ENCODE measurements around the gene C2orf72.

Gene C2orf72

DNA sequence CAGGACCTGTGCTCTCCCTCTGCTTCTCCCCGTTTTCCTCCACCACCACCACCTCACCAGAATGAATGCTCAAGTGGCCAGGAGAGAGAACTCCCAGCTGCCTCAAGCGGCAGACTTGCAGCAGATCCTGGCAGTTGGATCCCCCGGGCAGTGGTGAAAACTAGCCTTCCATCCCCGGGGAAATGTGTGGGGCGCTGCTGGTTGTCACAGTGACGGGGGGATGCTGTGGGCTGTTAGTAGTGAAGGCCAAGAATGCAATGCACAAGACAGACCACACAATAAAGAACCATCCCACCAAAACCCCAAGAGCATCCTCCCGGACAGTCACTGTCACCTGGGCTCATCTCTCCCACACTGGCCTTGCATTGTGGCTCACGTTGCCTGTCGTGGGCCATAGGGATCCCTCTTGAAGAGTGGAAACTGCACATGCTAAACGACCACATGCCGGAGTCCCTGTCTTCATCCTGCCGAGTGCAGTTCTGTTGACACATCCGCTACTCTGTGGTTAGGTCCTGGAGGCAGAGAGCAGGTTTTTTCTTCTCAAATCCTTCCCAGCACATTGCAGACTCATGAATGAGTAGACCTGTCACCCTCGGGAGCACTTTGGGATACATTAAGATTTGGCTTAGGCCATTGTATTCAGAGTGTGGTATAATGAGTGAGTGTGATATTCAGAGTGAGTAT, 27.9 kb upstream of the C2orf72 start:
- Histone ChIP-seq H3K79me2 (ENCODE audit: insufficient read depth, low read length) (no peaks in the 10 kb centered on the region), H3K9me2 (replicated peaks; ENCODE audit: low read depth, low read length) (no peaks in the 10 kb centered on the region), H3K27me3 (ENCODE audit: insufficient read depth, low read length, poor library complexity, severe bottlenecking) (no peaks in the 10 kb centered on the region), H2AFZ (ENCODE audit: low read length) (no peak overlapping the region), H3K36me3 (ENCODE audit: insufficient read depth, low read length) (no peaks in the 10 kb centered on the region), H3K4me3 (ENCODE audit: low read length, poor library complexity, severe bottlenecking) (no peak overlapping the region), H3K9ac (ENCODE audit: low read depth, low read length, poor library complexity, severe bottlenecking) (no peak overlapping the region), H3K4me2 (ENCODE audit: low read depth, low read length, poor library complexity, severe bottlenecking) (no peak overlapping the region), H3F3A (ENCODE audit: low read depth) (no peaks in the 10 kb centered on the region), H3K4me1 (ENCODE audit: insufficient read depth, low read length, poor library complexity, severe bottlenecking) (no peaks in the 10 kb centered on the region), H4K20me1 (ENCODE audit: insufficient read depth, low read length, poor library complexity, severe bottlenecking) (no peaks in the 10 kb centered on the region), H3K9me3 (ENCODE audit: insufficient read depth, low read depth, low read length) (no peaks in the 10 kb centered on the region)
- TF ChIP-seq EZH2phosphoT487 (IDR thresholded peaks at IDR 0.05; ENCODE audit: borderline replicate concordance), result no peak
- TF ChIP-seq, protein P1, sequence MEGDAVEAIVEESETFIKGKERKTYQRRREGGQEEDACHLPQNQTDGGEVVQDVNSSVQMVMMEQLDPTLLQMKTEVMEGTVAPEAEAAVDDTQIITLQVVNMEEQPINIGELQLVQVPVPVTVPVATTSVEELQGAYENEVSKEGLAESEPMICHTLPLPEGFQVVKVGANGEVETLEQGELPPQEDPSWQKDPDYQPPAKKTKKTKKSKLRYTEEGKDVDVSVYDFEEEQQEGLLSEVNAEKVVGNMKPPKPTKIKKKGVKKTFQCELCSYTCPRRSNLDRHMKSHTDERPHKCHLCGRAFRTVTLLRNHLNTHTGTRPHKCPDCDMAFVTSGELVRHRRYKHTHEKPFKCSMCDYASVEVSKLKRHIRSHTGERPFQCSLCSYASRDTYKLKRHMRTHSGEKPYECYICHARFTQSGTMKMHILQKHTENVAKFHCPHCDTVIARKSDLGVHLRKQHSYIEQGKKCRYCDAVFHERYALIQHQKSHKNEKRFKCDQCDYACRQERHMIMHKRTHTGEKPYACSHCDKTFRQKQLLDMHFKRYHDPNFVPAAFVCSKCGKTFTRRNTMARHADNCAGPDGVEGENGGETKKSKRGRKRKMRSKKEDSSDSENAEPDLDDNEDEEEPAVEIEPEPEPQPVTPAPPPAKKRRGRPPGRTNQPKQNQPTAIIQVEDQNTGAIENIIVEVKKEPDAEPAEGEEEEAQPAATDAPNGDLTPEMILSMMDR (conservative IDR thresholded peaks at IDR 0.05; ENCODE audit: low read length), result no peak

DNA sequence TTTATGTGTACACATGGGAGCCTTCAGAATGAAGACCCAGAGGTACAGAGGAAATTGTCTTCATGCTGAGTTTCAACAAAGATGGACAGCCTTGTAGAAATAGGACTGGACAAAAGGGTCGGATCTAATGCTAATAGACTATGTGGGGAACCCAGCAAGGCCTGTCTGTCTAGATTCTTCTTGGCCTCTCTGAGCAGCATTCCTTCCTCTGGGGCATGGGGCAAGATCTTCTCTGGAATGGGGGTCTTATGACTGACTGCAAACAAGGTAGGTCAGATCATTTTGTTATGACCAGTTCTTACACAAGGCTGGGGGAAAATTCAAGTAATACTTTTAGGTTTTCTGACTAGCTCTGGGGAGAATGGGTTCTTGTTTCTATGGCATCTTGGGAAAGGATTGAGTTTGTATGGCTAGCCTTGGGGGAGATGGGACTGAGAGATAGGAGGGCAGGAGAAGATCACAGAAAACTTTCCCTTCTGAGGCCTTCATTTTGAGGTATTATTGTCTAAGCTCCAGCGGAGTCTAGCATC, 27.1 kb upstream of the C2orf72 start:
- Histone ChIP-seq H3K4me3 (ENCODE audit: low read length, poor library complexity, severe bottlenecking) (no peak overlapping the region), H3K9me3 (ENCODE audit: insufficient read depth, low read depth, low read length) (no peaks in the 10 kb centered on the region), H4K20me1 (ENCODE audit: insufficient read depth, low read length, poor library complexity, severe bottlenecking) (no peaks in the 10 kb centered on the region), H3K79me2 (ENCODE audit: insufficient read depth, low read length) (no peaks in the 10 kb centered on the region), H3K4me2 (ENCODE audit: low read depth, low read length, poor library complexity, severe bottlenecking) (no peak overlapping the region), H2AFZ (ENCODE audit: low read length) (no peak overlapping the region), H3F3A (ENCODE audit: low read depth) (no peaks in the 10 kb centered on the region), H3K9ac (ENCODE audit: low read depth, low read length, poor library complexity, severe bottlenecking) (no peak overlapping the region), H3K4me1 (ENCODE audit: insufficient read depth, low read length, poor library complexity, severe bottlenecking) (no peaks in the 10 kb centered on the region), H3K9me2 (replicated peaks; ENCODE audit: low read depth, low read length) (no peaks in the 10 kb centered on the region), H3K36me3 (ENCODE audit: insufficient read depth, low read length) (no peaks in the 10 kb centered on the region), H3K27me3 (ENCODE audit: insufficient read depth, low read length, poor library complexity, severe bottlenecking) (no peaks in the 10 kb centered on the region)
- no peak for TF ChIP-seq EZH2phosphoT487 (IDR thresholded peaks at IDR 0.05; ENCODE audit: borderline replicate concordance)
- TF ChIP-seq, protein P1 (conservative IDR thresholded peaks at IDR 0.05; ENCODE audit: low read length), result no peak

DNA sequence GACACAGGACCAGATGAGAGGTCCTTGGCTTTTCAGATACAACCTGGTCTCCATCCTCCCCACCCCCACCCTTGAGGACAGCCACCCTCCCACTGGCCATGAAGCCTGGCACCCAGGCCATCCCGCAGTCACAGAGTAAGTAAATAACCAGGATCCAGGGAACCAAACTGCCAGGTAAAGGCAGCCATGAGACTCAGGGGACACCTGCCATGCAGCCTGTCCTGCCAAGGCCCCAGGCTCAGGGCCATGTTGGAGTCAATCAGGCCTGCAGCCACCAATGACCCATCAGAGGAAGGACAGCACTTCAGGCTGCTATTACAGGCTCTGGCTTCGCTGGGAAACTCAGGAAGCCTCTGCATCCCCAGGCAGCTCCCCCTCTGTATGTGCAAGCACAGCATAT, 25.8 kb upstream of the C2orf72 start:
- no peak overlapping the region for H3K4me2 ChIP-seq (ENCODE audit: low read depth, low read length, poor library complexity, severe bottlenecking)
- H3K4me3 ChIP-seq (ENCODE audit: low read length, poor library complexity, severe bottlenecking), result no peak overlapping the region
- no peaks in the 10 kb centered on the region for H3K79me2 ChIP-seq (ENCODE audit: insufficient read depth, low read length)
- no peaks in the 10 kb centered on the region for H3K36me3 ChIP-seq (ENCODE audit: insufficient read depth, low read length)
- H4K20me1 ChIP-seq (ENCODE audit: insufficient read depth, low read length, poor library complexity, severe bottlenecking), result no peaks in the 10 kb centered on the region
- no peak overlapping the region for H2AFZ ChIP-seq (ENCODE audit: low read length)
- H3K4me1 ChIP-seq (ENCODE audit: insufficient read depth, low read length, poor library complexity, severe bottlenecking), result no peaks in the 10 kb centered on the region
- H3K9me3 ChIP-seq (ENCODE audit: insufficient read depth, low read depth, low read length), result no peaks in the 10 kb centered on the region
- TF ChIP-seq EZH2phosphoT487 (IDR thresholded peaks at IDR 0.05; ENCODE audit: borderline replicate concordance), result no peak
- TF ChIP-seq, protein P1 (conservative IDR thresholded peaks at IDR 0.05; ENCODE audit: low read length), result no peak
- H3K9me2 ChIP-seq (replicated peaks; ENCODE audit: low read depth, low read length), result no peaks in the 10 kb centered on the region
- H3K27me3 ChIP-seq (ENCODE audit: insufficient read depth, low read length, poor library complexity, severe bottlenecking), result no peaks in the 10 kb centered on the region
- H3K9ac ChIP-seq (ENCODE audit: low read depth, low read length, poor library complexity, severe bottlenecking), result no peak overlapping the region
- no peaks in the 10 kb centered on the region for H3F3A ChIP-seq (ENCODE audit: low read depth)
